Adipose tissue (tissue), 3 donors: ENCODE measurements around the gene DPY19L2. TPM values are rescaled to one million over a fixed set of nuclear protein-coding genes. Genes with fewer than 3 reads are reported as not detected.
"Not testable (repeated sequence)": the region's sequence is repeated elsewhere in the genome, so short reads cannot be mapped to it uniquely, and the experiment has no call there.

ENCODE experiments used
- H3K27ac ChIP-seq: one replicate; pipeline ENCODE4 v1.5.1; 2013; ENCODE audit warnings: low read depth, low read length
- WGBS, 3 donors: extraction: QIAGEN DNeasy Blood & Tissue Kit; methylation state at CpG; one replicate each; pipeline ENCODE4 v1.1.7; 2013; 5-methylcytosine and 5-hydroxymethylcytosine counted together
- polyA plus RNA-seq, 3 donors: library from polyadenylated mRNA; stranded (reverse); fragments of 200-250 nt; gene quantifications; one replicate each; pipeline ENCODE4 v1.2.3, GENCODE V29; 2013
- donor health status: healthy with polysubstance abuse.
- donor health status: Bipolar disorder and iron deficiency.
- donor health status: healthy.

Gene DPY19L2
- polyA plus RNA-seq, 3 donors, result 1.4 to 6.2 (median 3.4) TPM

DNA sequence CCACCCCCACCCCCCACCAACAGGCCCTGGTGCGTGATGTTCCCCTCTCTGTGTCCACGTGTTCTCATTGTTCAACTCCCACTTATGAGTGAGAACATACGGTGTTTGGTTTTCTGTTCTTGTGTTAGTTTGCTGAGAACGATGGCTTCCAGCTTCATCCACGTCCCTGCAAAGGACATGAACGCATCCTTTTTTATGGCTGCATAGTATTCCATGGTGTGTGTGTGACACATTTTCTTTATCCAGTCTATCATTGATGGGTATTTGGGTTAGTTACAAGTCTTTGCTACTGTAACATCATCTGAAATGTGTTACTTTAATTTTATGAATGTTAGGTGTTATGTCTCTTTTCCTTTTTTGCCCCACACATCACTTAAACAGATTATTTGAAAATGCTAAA lies 109.8 kb downstream of the DPY19L2 start:
- WGBS, 3 donors, result 86 to 94% (median 87%) methylated on average over 6 of the region's 6 CpGs
- not testable (repeated sequence) for H3K27ac ChIP-seq

GRCh38 chr12:63551397-63551796 lies 116.9 kb downstream of the DPY19L2 start:
- not testable (repeated sequence) for H3K27ac ChIP-seq
- WGBS, 3 donors, result 79 to 89% (median 84%) methylated on average over 12 to 13 of the region's 13 CpGs

GRCh38 chr12:63549034-63549433 lies 119.3 kb downstream of the DPY19L2 start:
- 48 to 60% (median 51%) methylated on average over 2 of the region's 2 CpGs for WGBS, 3 donors

DNA sequence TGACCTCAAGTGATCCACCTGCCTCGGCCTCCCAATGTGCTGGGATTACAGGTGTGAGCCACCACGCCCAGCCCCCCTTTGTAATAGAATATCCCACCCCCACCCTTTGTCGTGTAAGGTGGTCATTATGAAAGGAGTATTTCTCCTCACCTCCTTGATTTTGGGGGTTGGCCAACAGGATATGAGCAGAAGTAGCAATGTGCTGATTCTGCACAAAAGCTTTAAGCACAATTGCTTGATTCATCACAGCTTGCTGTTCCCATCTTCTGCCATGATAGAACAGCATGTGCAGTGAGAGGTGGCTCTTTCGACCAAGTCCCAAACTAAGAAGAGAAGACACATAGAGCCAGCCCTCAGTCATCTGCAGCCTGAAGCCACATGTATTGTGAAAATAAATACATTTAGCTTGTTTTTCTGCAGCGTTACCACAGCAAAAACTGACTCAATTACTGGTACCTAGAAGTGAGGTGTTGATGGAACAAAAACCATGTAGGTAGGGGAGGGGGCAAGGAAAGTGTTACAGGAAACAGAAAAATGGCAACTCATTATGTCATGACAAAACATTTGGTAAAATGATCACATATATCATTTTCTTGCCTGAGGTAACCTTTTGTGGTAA lies 122.9 kb downstream of the DPY19L2 start:
- not testable (repeated sequence) for H3K27ac ChIP-seq
- 75 to 78% (median 76%) methylated on average over 1 to 3 of the region's 5 CpGs for WGBS, 3 donors

More at GRCh38 chr12:63549034-63549433, 119.3 kb downstream of the DPY19L2 start:
- not testable (repeated sequence) for H3K27ac ChIP-seq

- 68 to 79% (median 70%) methylated on average over 3 to 4 of the region's 4 CpGs for WGBS, 3 donors
- not testable (repeated sequence) for H3K27ac ChIP-seq
Measured at GRCh38 chr12:63538656-63539055, 129.6 kb downstream of the DPY19L2 start.

DNA sequence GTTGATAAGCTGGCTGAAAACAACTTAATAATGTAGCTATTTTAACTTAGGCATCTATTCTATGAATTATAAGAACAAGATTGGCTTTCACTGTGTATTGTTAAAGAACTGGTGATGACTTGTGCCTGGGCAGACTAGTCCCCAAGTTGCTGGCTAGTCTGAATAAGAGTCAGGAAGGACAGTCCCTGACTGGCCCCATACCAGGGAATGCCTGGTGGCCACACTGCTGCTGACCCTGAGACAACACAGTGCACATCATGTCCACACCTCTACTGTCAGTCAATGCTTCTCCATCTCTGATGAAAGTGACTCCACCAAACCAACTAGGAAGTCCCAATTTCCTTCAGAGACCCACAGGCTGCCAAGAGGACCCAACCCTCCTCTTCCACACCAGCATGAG lies 130.5 kb downstream of the DPY19L2 start:
- H3K27ac ChIP-seq, result not testable (repeated sequence)

DNA sequence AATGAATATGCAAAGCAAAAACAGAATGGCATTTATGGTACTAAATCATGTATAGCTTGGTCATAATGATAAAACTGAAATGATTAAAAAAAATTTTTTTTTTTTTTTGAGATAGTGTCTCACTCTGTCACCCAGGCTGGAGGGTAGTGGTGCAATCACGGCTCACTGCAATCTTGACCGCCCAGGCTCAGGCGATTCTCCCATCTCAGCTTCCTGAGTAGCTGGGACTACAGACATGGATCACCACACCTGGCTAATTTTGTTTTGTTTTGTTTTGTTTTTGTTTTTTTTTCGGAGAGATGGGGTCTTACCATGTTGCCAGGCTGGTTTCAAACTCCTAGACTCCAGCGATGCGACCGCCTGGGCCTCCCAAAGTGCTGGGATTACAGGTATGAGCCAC lies 138.7 kb downstream of the DPY19L2 start:
- not testable (repeated sequence) for H3K27ac ChIP-seq
- 71 to 92% (median 83%) methylated on average over 7 of the region's 7 CpGs for WGBS, 3 donors

- 68 to 96% (median 92%) methylated on average over 4 of the region's 4 CpGs for WGBS, 3 donors
Measured at GRCh38 chr12:63525831-63526230, 142.5 kb downstream of the DPY19L2 start.

DNA sequence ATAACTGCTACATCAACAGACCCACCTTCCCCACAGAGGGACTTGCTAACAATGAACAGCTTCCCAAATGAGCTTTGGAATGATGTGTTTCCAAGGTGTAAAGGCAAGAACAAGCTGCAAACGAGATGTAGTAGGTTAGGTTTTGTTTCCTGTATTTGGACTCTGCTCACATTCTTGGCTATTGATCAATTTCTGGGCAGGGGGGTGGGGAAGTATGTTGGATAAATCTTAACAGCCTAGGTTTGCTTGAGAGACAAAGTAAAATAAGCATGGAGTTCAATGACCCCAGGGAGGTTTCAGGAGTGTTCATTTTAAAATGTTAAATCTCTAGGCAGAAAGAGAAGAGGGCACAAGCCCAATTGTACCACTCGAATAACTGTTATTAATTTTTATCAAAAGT lies 146.6 kb downstream of the DPY19L2 start:
- no peak overlapping the region for H3K27ac ChIP-seq
- WGBS, 3 donors, result 40 to 54% (median 52%) methylated on average over 2 of the region's 2 CpGs

More at GRCh38 chr12:63525831-63526230, 142.5 kb downstream of the DPY19L2 start:
- H3K27ac ChIP-seq, result no peak overlapping the region

Other genes starting within 250 kb of the DPY19L2 start
- 10 to 100 TPM; 12.0 to 14.5 (median 13.9) TPM for gene RXYLT1, start 111.4 kb upstream of the DPY19L2 start, polyA plus RNA-seq
- 1 to 10 TPM; 1.8 to 2.7 (median 2.2) TPM for gene SRGAP1, start 176.2 kb upstream of the DPY19L2 start, polyA plus RNA-seq